Thoracic aorta (tissue), 2 donors: ENCODE measurements around the gene CDK6. TPM values are rescaled to one million over a fixed set of nuclear protein-coding genes. Genes with fewer than 3 reads are reported as not detected.

Experiments used
- ATAC-seq: fragments of 150-250 bp; one replicate; pipeline ENCODE4 v1.8.0; 2017; ENCODE audit warnings: low read depth; ENCODE audit not compliant: insufficient number of reproducible peaks, low FRiP score
- DNase-seq: peaks from one replicate; pipeline ENCODE4 v3.0.0-alpha.2; 2020; ENCODE audit warnings: low spot score
- H3K27ac ChIP-seq, 2 donors: fragments of 200-600 bp; sonication (generic); 1 replicate in 1 of 2; 2 replicates in 1 of 2; pipeline ENCODE4 v1.5.1; 2016; ENCODE audit warnings: mild to moderate bottlenecking in 2 of 2, moderate library complexity in 2 of 2
- H3K27me3 ChIP-seq: fragments of 200-600 bp; sonication (generic); replicated peaks from 2 replicates; pipeline ENCODE4 v1.6.0; 2016; ENCODE audit warnings: mild to moderate bottlenecking; ENCODE audit not compliant: insufficient read depth
- H3K36me3 ChIP-seq: fragments of 200-600 bp; sonication (generic); one replicate; pipeline ENCODE4 v1.5.1; 2016
- H3K4me1 ChIP-seq, 2 donors: fragments of 200-600 bp; sonication (generic); 1 replicate in 1 of 2; 2 replicates in 1 of 2; pipeline versions ENCODE4 v1.5.1 to v1.6.0; 2016; ENCODE audit warnings: low read depth in 2 of 2, mild to moderate bottlenecking in 1 of 2; ENCODE audit not compliant: control insufficient read depth in 1 of 2
- H3K4me3 ChIP-seq: fragments of 200-600 bp; sonication (generic); 2 replicates; pipeline ENCODE4 v1.5.1; 2016; ENCODE audit warnings: mild to moderate bottlenecking
- H3K9me3 ChIP-seq: fragments of 200-600 bp; sonication (generic); 2 replicates; pipeline ENCODE4 v1.5.1; 2016
- CTCF ChIP-seq: fragments of 200-600 bp; sonication (generic); IDR thresholded peaks from one replicate; pipeline ENCODE4 v1.5.1; 2019; ENCODE audit warnings: antibody characterized with exemption
- total RNA-seq, 2 donors: library from RNA; depleted of rRNA; stranded (reverse); fragments of >200 nt; gene quantifications; one replicate each; pipeline versions ENCODE4 v1.1.0 to v1.2.3, GENCODE V29; 2016

CDK6 gene
- total RNA-seq, 2 donors from 2014 or later, result 25.5 to 31.8 TPM

DNA sequence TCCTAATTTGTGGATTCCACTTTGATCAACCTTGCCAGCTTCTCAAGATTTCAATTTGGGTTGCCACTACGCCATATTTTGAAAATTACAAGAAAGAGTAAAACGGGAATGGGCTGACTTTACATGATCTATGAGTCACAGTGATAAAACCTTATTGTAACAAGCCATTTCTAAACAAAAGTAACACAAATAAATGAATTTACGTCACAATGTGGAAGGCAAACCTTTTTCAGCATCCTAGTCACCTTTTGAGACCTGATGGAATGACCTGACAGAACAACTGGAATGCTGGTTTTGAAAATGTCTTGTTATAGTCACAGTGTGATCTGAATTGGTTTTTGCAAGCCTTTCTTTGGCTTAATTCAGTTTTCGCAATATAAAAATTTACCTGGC, 85.9 kb downstream of the CDK6 start:
- Histone ChIP-seq H3K4me3 (no peak overlapping the region), H3K9me3 (no peaks in the 10 kb centered on the region), H3K27ac (no peak overlapping the region), H3K4me1 (peaks cover 15 to 24% of the 10 kb centered on the region in 2 donors), H3K27me3 (no peaks in the 10 kb centered on the region), H3K36me3 (no peaks in the 10 kb centered on the region)
- DNase-seq (no peak), ATAC-seq (no peak)
- no peak for TF ChIP-seq CTCF

DNA sequence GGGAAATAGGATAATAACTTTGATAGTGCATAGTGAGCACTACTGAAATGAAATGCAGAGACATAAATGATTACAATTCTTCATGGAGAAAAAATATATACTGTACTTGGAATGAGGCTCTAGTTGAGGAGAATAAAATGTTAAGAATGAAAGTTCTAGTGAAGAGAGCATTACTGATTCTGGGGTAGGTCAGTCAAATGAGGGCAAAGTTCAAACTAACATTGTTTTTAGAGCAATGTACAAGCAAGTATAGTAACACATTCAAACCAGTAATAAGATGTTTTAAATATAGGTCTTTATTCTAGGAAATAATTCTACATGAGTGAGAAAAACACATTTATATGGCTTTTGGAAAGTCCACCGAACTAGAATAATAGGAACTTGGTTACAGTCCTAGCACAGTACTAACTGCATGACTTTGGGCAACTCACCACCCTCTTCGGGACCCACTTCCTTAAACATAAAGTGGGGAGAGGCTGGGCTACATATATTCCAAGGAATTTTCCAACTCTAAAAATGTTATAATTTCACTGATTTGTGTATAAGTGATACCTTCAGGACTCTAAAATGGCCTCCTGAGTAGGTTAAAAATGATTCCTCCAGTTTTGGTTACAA, 86.4 kb downstream of the CDK6 start:
- no peak overlapping the region for H3K27ac ChIP-seq
- TF ChIP-seq CTCF, result no peak
- no peak for ATAC-seq
- H3K27me3 ChIP-seq, result no peaks in the 10 kb centered on the region
- DNase-seq, result no peak
- no peak overlapping the region for H3K4me3 ChIP-seq
- H3K4me1 ChIP-seq, result peaks cover 14 to 19% of the 10 kb centered on the region in 2 donors
- no peaks in the 10 kb centered on the region for H3K36me3 ChIP-seq
- H3K9me3 ChIP-seq, result no peaks in the 10 kb centered on the region

GRCh38 chr7:92749327-92749755, 87.0 kb downstream of the CDK6 start:
- ATAC-seq (no peak), DNase-seq (no peak)
- Histone ChIP-seq H3K4me1 (peaks cover 10 to 13% of the 10 kb centered on the region in 2 donors), H3K36me3 (no peaks in the 10 kb centered on the region), H3K9me3 (no peaks in the 10 kb centered on the region), H3K27ac (no peak overlapping the region), H3K27me3 (no peaks in the 10 kb centered on the region), H3K4me3 (no peak overlapping the region)
- TF ChIP-seq CTCF, result no peak

- no peak overlapping the region for H3K27ac ChIP-seq
- TF ChIP-seq CTCF, result no peak
- no peak overlapping the region for H3K4me3 ChIP-seq
- no peak for DNase-seq
- H3K4me1 ChIP-seq, result peaks cover 10 to 12% of the 10 kb centered on the region in 2 donors
- H3K9me3 ChIP-seq, result no peaks in the 10 kb centered on the region
- no peaks in the 10 kb centered on the region for H3K36me3 ChIP-seq
- no peak for ATAC-seq
- H3K27me3 ChIP-seq, result no peaks in the 10 kb centered on the region
Measured at GRCh38 chr7:92748495-92748894, 87.9 kb downstream of the CDK6 start.

- Histone ChIP-seq H3K4me3 (no peak overlapping the region), H3K4me1 (peaks cover 4 to 5% of the 10 kb centered on the region in 2 donors), H3K27ac (no peak overlapping the region), H3K9me3 (no peaks in the 10 kb centered on the region), H3K36me3 (no peaks in the 10 kb centered on the region), H3K27me3 (no peaks in the 10 kb centered on the region)
- TF ChIP-seq CTCF, result no peak
- DNase-seq (no peak), ATAC-seq (no peak)
Measured at GRCh38 chr7:92747041-92747835, 89.1 kb downstream of the CDK6 start.
